GM19372 (cell line): ENCODE measurements around the gene CALCOCO1.
"Not testable (repeated sequence)": the region's sequence is repeated elsewhere in the genome, so short reads cannot be mapped to it uniquely, and the experiment has no call there.

ENCODE experiments used
- ATAC-seq: cut with Tn5 transposase; IDR thresholded peaks from one replicate; pipeline ENCODE4 v1.9.1; 2021; ENCODE audit warnings: mild to moderate bottlenecking, low read depth, moderate library complexity; ENCODE audit not compliant: unreplicated experiment

CALCOCO1 gene

GRCh38 chr12:53727310-53728041, at the start of gene CALCOCO1:
Gene CALCOCO1, minus strand, starts transcription at chr12:53727452. Its CDS starts 2,210 bp downstream, at chr12:53725242.
- peak; percentile 99 for ATAC-seq

GRCh38 chr12:53776872-53777271, 49.6 kb upstream of the CALCOCO1 start:
- ATAC-seq: no peak

- no peak for ATAC-seq
Observed at GRCh38 chr12:53775478-53776145, 48.4 kb upstream of the CALCOCO1 start.

GRCh38 chr12:53770281-53770680, 43.0 kb upstream of the CALCOCO1 start:
- ATAC-seq: no peak

GRCh38 chr12:53768976-53769375, 41.7 kb upstream of the CALCOCO1 start:
- no peak for ATAC-seq

- no peak for ATAC-seq
Observed at GRCh38 chr12:53766881-53767280, 39.6 kb upstream of the CALCOCO1 start.

- no peak for ATAC-seq
Observed at GRCh38 chr12:53765891-53766290, 38.6 kb upstream of the CALCOCO1 start.

GRCh38 chr12:53764615-53765014, 37.4 kb upstream of the CALCOCO1 start:
- ATAC-seq: no peak

- ATAC-seq: not testable (repeated sequence)
Observed at GRCh38 chr12:53762793-53763192, 35.5 kb upstream of the CALCOCO1 start.

GRCh38 chr12:53761306-53761705, 34.1 kb upstream of the CALCOCO1 start:
- no peak for ATAC-seq

GRCh38 chr12:53759261-53759660, 32.0 kb upstream of the CALCOCO1 start:
- no peak for ATAC-seq

- ATAC-seq: no peak
Observed at GRCh38 chr12:53758730-53759103, 31.5 kb upstream of the CALCOCO1 start.

- no peak for ATAC-seq
Observed at GRCh38 chr12:53758081-53758729, 31.0 kb upstream of the CALCOCO1 start.

GRCh38 chr12:53757101-53757770, 30.0 kb upstream of the CALCOCO1 start:
- peak; percentile 84 for ATAC-seq

GRCh38 chr12:53756300-53757100, 29.2 kb upstream of the CALCOCO1 start:
- ATAC-seq: no peak

GRCh38 chr12:53755893-53756292, 28.6 kb upstream of the CALCOCO1 start:
- no peak for ATAC-seq

GRCh38 chr12:53755451-53755891, 28.2 kb upstream of the CALCOCO1 start:
- no peak for ATAC-seq

- ATAC-seq: no peak
Observed at GRCh38 chr12:53754633-53755264, 27.5 kb upstream of the CALCOCO1 start.

GRCh38 chr12:53754188-53754585, 26.9 kb upstream of the CALCOCO1 start:
- ATAC-seq: no peak

- no peak for ATAC-seq
Observed at GRCh38 chr12:53752621-53753020, 25.4 kb upstream of the CALCOCO1 start.
